ENCODE measurements around the gene CDK11B. TPM values are rescaled to one million over a fixed set of nuclear protein-coding genes. Genes with fewer than 3 reads are reported as not detected.
"Not testable (repeated sequence)": the region's sequence is repeated elsewhere in the genome, so short reads cannot be mapped to it uniquely, and the experiment has no call there.

The CDK11B gene
- total RNA-seq, 1 experiment from 2014 or later: 9.6 TPM

DNA sequence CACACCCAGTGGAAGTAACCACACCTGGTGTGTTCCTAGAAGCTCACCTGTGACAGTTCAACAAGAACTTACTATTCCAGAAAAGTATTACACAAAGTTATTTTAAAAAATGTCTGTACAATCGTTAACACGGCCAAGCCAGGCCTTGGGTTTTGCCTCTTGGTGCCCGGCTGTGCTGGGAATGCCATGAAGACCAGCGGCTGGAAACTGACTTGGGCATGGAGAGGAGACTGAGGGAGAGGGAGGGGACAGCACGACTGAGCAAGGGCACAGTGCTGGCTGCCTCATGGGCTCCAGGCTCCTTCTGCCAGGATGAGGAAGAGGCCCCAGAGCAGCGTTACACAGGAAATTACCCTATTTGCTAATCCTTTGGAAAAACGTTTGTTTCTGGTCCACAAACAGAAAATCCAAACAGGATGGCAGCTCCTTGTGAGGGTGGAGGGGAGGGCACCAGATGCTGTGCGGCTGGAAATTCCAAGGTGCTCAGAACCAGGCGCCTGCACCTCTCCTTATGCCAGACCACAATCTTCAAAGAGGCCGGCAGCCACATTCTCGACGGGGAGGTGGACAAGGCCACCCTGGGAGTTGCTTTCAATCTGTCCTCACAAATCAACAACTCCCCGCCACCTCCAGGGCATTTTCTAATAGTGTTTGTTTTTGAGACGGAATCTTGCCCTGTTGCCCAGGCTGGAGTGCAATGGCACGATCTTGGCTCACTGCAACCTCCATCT lies 4.2 kb upstream of the CDK11B start:
- DNase-seq (ENCODE audit: low spot score): not testable (repeated sequence)

DNA sequence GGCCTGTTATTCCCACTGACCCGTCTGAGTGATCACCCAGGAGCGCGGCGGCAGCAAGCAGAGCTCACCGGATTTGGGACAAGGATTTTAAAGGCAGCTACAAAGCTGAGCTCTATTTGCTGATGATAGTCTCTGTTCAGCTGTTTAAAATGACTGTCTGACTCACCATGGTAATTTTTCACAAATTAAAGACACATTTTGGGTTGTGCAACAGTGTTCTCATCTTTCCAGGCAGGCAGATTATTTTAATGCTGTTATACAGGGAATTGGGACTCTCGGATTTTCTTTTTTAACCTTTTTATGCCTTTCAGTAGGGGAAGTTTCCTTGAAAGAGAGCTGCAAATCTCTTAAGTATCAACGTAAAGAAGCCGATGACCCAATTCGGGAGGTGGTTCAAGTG lies 3.6 kb upstream of the CDK11B start:
- DNase-seq (ENCODE audit: low spot score): not testable (repeated sequence)

DNA sequence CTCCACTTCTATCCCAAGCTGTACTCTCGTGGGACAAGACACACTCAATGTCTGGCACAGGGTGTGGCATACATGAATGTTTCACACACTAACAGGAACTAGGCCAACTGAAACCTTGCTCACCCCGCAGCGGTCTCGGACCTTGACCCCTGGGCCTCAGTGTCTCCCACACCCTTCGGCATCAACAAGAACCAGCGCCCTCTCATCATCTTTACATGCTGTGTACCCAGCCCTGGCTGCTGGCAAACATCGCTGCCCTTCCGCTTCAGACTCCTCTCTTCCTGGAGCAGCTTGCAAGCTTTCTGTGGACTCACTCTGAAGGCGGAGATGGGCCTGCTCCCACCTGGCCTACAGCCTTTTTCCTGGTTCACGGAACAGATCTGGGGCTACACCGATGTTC lies 10.5 kb downstream of the CDK11B start:
- not testable (repeated sequence) for DNase-seq (ENCODE audit: low spot score)

DNA sequence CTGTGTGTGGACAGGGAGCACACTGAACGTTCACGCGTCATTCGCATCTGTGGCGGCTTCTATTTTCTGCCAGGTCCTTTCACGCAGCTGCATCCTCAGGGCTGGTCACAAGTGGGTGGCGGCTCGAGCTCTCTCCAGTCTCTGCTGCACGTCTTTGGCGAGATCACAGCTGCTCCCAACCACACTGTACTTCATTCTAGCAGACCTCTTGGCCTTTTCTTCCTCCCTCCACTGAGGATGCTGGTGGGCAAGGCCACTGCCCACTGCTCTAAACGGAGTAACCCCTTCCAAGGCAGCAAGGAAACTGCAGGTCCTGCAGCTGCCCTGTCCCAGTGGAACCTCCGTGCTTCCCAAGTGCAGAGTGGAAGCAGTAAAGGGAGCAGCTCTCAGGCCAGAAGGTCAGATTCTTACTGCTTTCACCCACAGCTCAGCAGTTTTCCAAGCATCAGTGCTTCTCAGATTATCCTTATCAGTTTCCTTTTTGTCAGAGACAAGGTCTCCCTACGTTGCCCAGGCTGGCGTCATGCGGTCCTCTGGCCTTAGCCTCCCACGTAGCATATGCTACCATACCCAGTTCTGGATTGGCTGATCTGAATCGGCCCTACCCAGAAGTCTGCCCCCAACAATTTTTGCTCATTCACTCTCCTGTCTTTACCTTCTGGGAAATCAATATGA lies 11.1 kb downstream of the CDK11B start:
- DNase-seq (ENCODE audit: low spot score): not testable (repeated sequence)

DNA sequence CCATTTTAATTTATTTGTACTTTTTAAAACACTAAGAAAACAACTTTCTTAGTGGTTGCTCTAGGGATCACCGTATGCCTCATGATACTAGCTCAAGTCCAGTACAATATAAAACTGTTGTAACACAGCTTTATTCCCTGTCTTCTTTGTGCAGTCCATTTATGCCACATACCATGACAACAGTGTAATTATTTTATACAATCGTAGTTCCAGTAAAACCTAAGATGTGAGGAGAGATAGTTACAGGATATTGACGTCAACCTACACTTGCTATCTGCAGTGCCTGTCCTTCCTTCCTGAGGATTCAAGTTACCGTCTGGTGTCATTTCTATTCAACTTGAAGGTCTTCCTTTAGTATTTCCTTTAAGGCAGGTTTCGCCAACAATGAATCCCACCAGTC lies 12.5 kb downstream of the CDK11B start:
- not testable (repeated sequence) for DNase-seq (ENCODE audit: low spot score)

DNA sequence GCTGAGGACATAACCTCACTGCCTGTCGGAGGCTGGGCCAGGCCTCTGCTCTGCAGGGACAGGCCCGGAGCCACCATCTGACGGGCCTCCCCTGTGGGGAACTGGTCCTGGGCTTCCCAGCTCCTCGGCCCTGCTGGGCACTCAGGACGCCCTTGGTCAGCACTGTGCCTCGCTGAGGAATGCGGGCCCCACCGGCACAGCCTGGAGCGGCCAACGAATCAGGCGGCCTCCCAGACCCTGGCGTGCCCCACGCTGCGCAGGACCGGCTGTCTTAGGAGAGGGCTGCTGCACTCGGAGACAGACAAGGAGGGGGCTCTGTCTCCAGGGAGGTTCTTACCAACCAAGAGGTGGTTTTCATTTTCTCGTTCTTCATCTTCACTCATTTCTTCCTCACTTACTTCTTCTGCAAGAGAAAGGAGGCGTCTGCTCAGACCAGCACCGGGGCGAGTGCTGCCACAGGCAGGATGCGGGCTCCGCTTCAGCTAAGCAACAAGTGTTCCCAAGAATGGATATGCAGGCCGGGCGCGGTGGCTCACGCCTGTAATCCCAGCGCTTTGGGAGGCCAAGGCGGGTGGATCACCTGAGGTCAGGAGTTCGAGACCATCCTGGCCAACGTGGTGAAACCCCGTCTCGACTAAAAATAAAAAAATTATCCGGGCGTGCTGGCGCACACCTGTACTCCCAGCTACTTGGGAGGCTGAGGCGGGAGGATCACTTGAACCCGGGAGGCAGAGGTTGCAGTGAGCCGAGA lies 17.9 kb downstream of the CDK11B start:
- DNase-seq (ENCODE audit: low spot score): not testable (repeated sequence)

DNA sequence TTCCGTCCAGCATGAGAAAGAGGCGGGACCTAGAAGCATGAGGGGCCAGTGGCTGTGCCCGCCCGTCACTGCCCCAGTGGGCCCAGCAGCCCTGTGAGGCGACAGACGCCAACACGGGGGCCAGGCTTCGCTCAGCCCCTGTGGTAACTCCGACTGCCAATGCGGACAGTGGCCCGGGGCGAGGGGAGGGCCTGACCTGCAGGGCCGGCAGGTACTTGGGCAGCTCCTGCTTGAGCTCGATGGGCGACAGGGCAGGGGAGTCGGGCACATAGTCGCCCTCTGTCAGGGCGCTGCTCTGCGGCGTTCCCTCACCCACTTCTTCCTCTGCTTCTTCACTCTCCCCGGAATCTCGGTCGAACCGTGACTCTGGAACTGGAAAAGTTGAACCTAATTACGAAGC lies 18.7 kb downstream of the CDK11B start:
- DNase-seq (ENCODE audit: low spot score): not testable (repeated sequence)

DNA sequence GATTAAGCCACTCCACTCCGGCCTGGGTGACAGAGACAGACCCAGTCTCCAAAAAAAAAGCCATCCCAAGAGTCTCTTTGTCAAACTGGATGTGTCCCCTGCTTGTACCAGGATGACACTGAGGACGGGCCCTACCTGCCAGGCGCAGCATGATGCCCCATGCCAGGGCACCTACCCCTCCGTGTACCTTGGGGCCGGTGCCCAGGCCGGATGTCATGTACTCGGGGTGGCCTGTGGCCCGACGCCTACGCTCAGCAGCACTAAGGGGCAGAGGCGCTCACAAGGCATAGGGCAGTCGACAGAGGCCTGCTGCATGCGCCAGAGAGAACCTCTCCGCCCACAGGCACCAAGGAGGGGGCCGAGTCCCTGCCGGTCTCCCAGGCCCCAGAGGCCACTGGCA lies 19.4 kb downstream of the CDK11B start:
- DNase-seq (ENCODE audit: low spot score): not testable (repeated sequence)

DNA sequence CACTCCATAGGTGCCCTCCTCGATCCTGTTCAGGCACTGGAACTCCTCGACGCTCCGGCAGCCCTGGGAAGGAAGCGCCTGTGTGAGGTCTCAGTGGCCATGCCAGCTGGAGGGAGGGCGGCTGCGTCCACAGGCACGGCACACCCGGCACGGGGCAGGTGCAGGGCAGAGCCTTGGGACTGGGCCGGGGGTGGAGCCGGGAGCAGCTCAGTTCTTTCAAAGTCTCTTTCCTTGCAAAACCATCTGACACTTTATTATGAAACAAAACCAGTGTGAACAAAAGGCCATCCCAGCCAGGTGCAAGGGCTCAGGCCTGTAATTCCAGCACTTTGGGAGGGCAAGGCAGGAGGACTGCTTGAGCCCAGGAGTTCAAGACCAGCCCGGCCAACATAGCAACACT lies 20.3 kb downstream of the CDK11B start:
- not testable (repeated sequence) for DNase-seq (ENCODE audit: low spot score)

DNA sequence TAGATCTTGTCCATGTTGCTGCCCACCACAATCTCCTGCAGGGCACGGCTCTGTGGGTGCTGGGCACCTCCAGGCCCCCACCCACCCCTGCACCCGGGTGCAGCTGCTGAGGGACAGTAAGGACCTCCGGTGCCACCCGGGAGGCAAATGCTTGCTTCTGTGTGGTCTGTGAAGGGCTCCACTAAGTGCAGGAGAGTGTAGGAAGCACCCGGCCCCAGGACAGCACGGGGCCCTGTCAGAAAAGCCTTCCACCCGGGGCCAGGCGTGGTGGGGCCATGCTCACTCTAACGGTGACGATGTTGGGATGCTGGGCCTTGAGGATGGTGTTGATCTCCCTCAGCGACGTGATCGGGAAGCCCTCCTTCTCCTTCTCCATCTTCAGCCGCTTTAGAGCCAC lies 21.3 kb downstream of the CDK11B start:
- DNase-seq (ENCODE audit: low spot score): not testable (repeated sequence)

DNA sequence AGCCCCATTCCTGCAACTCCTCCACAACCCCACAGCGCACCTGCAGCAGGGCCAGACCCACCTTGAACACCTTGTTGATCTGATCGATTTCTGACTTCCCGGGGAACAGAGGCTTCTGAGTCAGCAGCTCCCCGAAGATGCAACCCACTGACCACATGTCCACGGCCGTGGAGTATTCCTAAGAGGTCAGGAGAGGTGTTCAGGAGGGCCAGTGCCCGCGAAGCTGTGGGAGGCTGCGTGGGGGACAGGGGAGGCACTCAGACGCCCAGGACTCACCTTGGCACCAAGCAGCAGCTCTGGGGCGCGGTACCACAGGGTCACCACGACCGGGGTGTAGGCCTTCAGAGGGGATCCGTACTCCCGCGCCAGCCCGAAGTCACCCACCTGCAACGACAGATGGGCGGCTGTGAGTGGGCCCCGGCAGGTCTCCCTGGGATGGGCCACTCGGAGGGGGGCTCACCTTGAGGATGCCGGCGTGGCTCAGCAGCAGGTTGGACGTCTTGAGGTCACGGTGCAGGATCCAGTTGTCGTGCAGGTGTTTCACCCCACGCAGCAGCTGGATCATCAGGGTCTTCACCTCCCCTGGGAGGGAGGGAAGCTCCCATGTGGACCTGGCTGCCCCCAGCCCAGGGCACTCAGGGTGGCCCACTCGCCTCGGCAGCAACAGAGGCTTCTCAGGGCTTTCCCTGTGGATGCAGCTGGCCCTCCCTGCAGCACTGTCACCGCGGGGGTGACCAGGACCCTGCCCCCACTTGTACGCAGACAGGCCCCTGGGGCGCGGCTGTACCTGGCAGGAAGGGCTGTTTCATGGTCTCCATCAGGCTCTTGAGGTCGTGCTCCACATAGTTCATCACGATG lies 22.0 kb downstream of the CDK11B start:
- DNase-seq (ENCODE audit: low spot score): not testable (repeated sequence)

DNA sequence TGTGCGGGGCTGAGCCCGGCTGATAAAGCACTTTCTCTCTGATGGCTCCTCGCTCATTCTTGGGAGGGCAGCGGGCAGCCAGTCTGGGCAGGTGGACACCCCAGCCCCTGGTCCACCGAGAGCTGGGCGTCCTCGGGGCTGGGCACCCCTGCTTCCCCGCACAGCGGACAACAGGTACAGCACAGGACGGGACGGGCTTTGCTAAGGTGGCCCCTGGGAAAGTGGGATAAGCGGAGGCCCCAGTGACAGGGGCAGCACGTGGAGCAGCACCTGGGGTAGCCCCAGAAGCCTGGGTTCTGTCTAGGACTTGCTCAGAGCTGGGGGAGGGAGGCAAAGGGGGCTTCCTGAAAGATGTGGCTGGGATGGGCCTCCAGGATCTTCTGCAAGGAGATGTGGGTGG lies 24.2 kb downstream of the CDK11B start:
- DNase-seq (ENCODE audit: low spot score): not testable (repeated sequence)

DNA sequence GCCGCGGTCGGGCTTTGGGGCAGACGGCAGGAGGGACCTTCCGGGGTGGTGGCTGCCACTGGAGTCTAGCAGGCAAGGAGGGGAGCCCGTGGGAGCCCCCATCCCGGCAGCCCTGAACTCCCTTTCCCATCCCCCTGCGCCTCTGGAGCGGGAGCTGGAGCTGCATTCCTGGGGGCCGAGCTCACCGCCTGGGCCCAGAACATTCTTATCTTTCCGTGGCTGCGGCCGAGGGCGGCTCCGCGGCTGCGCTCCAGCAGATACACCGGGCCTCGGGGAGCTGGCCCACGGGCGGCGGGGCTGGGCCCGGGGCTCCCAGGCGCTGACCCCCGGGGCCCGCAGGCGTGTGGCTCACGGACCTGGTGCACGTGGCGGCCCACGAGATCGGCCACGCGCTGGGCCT lies 25.4 kb downstream of the CDK11B start:
- DNase-seq (ENCODE audit: low spot score): not testable (repeated sequence)

DNA sequence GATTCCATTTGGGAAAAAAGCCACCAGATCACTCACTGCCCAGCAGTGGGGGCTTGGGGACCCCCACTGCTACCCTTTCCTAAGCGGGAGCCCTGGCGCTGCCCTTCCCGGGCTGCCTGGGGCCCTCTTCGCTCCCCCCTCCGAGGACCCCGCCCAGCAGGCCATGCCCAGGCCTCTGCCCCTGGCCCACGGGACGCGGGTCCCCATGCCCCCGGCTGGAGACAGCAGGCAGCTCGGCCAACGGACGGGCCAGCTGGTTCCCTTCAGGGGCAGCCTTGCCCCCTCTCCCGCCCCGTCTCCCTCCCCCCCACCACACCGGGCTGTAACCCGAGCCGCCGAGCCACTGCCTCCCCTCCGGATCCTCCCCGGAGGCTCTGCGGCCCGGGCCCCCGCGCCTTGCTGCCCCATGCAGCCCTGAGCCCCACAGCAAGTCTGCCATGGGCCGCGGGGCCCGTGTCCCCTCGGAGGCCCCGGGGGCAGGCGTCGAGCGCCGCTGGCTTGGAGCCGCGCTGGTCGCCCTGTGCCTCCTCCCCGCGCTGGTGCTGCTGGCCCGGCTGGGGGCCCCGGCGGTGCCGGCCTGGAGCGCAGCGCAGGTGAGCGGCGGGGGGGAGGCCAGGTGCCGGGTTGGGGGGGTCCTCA lies 26.9 kb downstream of the CDK11B start, which contains the start of gene MMP23B:
Gene MMP23B (plus strand): TSS at position 392 of the 639 bp plus-strand sequence. CDS start 46 bp downstream, at position 438.
- DNase-seq (ENCODE audit: low spot score): no peak

DNA sequence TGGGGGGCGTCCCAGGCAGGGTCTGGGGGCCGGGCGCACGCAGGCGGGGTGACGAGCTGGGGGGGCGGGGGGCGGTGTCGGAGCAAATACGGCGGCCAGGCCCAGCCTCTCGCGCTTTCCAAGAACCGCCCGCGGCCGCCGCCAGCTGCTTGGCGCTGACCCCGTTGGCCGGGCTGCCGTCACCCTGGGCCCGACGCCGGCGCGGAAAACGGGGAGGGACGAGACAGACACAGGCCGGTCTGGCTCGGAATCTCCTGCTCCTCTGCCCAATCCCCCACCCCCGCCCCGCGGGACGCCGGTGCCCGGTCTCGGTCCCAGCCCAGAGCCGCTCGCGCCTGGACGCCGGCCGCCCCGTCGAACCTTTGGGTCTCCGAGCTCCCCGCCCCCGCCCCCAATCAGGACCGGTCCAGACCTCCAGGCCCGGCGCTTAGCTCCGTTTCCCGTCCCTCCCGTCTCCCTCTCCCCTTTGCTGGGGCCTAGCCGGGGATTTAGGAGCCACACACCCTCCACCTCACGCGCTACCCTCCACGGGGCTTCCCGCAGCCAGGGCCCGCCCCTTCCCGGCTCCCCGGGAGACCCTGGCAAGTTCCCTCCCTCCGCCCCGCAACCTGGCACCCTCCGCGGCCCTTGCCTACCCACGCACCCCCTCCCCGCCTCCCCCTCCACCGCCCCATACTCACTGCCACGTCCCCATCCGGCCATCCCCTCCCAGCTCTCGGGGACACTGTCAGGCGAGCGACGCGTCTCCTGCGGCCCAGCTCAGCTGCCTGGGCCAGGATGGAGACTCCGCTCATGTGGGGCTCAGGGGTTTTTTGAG lies 27.6 kb downstream of the CDK11B start:
- no peak for DNase-seq (ENCODE audit: low spot score)

DNA sequence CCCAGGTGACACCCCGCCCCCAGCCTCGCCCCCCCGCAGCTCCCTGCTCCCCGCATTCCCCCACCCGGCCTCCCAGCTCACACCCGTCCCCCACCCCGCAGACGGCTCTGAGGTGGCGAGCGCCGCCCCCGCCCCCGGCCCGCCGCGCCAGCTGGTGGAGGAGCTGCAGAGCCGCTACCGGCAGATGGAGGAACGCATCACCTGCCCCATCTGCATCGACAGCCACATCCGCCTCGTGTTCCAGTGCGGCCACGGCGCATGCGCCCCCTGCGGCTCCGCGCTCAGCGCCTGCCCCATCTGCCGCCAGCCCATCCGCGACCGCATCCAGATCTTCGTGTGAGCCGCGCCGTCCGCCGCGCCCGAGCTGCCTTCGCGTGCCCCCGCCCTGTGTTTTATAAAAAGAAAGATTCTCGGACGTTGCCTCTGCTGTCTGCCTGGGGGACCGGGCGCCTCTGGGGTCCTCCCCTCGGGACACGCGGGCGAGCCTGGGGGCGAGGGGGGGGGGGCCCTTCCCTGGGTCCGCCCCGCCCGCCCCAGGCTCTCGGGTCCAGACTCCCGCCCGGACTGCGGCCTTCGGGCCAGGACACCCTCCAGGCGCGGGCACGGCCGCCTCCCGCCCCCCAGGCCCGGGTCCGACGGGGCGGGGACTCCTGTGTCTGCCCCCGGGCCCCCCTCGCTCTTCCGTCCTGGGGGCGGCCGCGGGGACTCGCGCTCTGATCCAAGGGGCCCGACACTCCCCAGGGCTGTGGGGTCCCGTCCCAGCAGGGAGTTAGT lies 28.4 kb downstream of the CDK11B start:
- no peak for DNase-seq (ENCODE audit: low spot score)

DNA sequence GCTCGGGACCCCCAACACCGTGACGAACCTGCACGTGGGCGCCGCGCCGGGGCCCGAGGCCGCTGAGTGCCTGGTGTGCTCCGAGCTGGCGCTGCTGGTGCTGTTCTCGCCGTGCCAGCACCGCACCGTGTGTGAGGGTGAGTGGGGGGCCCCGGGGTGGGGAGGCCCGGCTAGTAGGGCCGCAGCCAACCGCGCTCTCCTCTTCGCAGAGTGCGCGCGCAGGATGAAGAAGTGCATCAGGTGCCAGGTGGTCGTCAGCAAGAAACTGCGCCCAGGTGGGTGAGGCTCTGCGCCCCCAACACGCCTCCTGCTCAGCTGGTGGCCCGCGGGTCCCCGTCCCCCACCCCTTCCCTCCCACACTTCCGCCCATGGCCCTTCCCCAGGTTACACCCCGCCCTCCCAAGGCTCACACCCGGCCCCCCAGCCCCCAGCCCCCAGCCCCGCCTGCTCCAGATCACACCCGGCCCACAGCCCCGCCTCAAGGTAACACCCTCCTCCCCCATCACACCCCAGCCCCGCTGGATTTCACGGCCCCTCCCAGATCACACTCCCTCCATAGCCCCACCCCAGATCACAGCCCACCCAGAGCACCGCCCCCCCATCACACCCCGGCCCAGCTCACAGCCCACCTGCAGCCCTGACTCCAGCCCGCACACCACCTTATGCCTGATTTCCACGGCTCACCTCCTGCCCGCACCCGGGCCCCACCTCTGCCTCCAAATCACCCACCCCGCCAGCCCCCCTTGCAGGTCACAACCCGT lies 29.2 kb downstream of the CDK11B start:
- DNase-seq (ENCODE audit: low spot score): no peak

DNA sequence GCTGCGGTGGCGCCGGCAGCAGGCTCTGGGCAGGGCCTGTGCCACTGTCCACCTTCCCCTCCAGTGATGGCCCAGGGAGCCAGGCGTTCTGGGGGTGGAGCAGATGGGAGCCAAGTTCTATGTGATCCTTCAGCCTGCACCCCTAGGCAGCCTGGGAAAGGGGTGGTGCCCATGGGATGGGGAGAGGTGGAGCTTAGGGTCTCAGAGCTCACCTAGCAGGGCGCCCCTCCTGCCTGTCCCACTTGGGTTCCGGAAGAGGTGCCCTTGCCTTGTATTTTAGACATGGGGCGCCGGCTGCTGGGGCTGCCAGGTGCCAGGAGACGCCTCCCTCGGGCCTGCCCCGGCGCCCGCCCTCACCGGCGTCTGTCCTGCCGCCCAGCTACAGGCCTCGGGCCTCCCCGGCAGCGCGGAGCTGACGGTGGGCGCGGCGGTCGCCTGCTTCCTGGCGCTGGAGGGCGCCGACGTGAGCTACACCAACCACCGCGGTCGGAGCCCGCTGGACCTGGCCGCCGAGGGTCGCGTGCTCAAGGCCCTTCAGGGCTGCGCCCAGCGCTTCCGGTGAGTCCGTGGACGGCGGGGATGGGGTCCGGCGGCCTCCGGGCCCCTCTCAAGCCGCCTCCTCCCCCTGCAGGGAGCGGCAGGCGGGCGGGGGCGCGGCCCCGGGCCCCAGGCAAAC lies 29.9 kb downstream of the CDK11B start:
- no peak for DNase-seq (ENCODE audit: low spot score)
